Large intestine (tissue), 12 donors: ENCODE data around the gene ZNF717. TPM values are rescaled to one million over a fixed set of nuclear protein-coding genes. Genes with fewer than 3 reads are reported as not detected.
"Not testable (repeated sequence)": the region's sequence is repeated elsewhere in the genome, so short reads cannot be mapped to it uniquely, and the experiment has no call there.

Experiments used
- DNase-seq, 2 donors: peaks; one replicate each; pipeline versions ENCODE4 v3.0.0 to v3.0.0-alpha.2; 2013
- H3K27ac ChIP-seq: one replicate; pipeline ENCODE4 v1.5.1; 2013; ENCODE audit warnings: low read length
- H3K27me3 ChIP-seq: 2 replicates; pipeline ENCODE4 v1.6.1; 2013; ENCODE audit warnings: low read length; ENCODE audit not compliant: control insufficient read depth, insufficient read depth
- H3K36me3 ChIP-seq: 2 replicates; pipeline ENCODE4 v1.6.1; 2013; ENCODE audit warnings: low read length; ENCODE audit not compliant: control insufficient read depth, insufficient read depth
- H3K4me1 ChIP-seq: one replicate; pipeline ENCODE4 v1.6.1; 2013; ENCODE audit warnings: low read length; ENCODE audit not compliant: control insufficient read depth, insufficient read depth
- H3K4me3 ChIP-seq: one replicate; pipeline ENCODE4 v1.5.1; 2013; ENCODE audit warnings: low read length
- H3K9me3 ChIP-seq: one replicate; pipeline ENCODE4 v1.6.1; 2013; ENCODE audit warnings: mild to moderate bottlenecking, low read depth, low read length, moderate library complexity; ENCODE audit not compliant: control insufficient read depth
- WGBS: methylation state at CpG from one replicate; pipeline ENCODE4 v1.1.5; 2013; ENCODE audit warnings: low lambda C conversion rate; ENCODE audit not compliant: insufficient coverage; 5-methylcytosine and 5-hydroxymethylcytosine counted together
- long read RNA-seq, 11 donors: transcript quantifications; one replicate each; lab custom pipeline, GENCODE V29; 2026
- polyA plus RNA-seq: library from polyadenylated mRNA; unstranded; fragments of 120-200 nt; gene quantifications from one replicate; pipeline ENCODE4 v1.2.1, GENCODE V29; 2013

Gene ZNF717
- polyA plus RNA-seq, result 13.8 TPM
- long read RNA-seq, donor 1, partial matches to known transcripts, result 0 of 2 reads
- long read RNA-seq, donor 1, other reads (novel, unspliced or antisense), result 0 of 2 reads
- long read RNA-seq, donor 2, partial matches to known transcripts, result 0 of 3 reads
- long read RNA-seq, donor 2, other reads (novel, unspliced or antisense), result 0 of 3 reads
- long read RNA-seq, donor 3, result 0 reads
- long read RNA-seq, donor 4, partial matches to known transcripts, result 0 of 1 reads
- long read RNA-seq, donor 4, other reads (novel, unspliced or antisense), result 0 of 1 reads
- long read RNA-seq, donor 5, partial matches to known transcripts, result 5 of 5 reads
- long read RNA-seq, donor 5, other reads (novel, unspliced or antisense), result 0 of 5 reads
- long read RNA-seq, donor 6, partial matches to known transcripts, result 0 of 1 reads
- long read RNA-seq, donor 6, other reads (novel, unspliced or antisense), result 0 of 1 reads
- long read RNA-seq, donor 7, partial matches to known transcripts, result 0 of 1 reads
- long read RNA-seq, donor 7, other reads (novel, unspliced or antisense), result 0 of 1 reads
- long read RNA-seq, donor 8, partial matches to known transcripts, result 16 of 17 reads
- long read RNA-seq, donor 8, other reads (novel, unspliced or antisense), result 0 of 17 reads
- long read RNA-seq, donor 9, partial matches to known transcripts, result 7 of 8 reads
- long read RNA-seq, donor 9, other reads (novel, unspliced or antisense), result 0 of 8 reads
- long read RNA-seq, donor 10, partial matches to known transcripts, result 0 of 1 reads
- long read RNA-seq, donor 10, other reads (novel, unspliced or antisense), result 0 of 1 reads
- long read RNA-seq, donor 11, partial matches to known transcripts, result 10 of 10 reads
- long read RNA-seq, donor 11, other reads (novel, unspliced or antisense), result 0 of 10 reads

DNA sequence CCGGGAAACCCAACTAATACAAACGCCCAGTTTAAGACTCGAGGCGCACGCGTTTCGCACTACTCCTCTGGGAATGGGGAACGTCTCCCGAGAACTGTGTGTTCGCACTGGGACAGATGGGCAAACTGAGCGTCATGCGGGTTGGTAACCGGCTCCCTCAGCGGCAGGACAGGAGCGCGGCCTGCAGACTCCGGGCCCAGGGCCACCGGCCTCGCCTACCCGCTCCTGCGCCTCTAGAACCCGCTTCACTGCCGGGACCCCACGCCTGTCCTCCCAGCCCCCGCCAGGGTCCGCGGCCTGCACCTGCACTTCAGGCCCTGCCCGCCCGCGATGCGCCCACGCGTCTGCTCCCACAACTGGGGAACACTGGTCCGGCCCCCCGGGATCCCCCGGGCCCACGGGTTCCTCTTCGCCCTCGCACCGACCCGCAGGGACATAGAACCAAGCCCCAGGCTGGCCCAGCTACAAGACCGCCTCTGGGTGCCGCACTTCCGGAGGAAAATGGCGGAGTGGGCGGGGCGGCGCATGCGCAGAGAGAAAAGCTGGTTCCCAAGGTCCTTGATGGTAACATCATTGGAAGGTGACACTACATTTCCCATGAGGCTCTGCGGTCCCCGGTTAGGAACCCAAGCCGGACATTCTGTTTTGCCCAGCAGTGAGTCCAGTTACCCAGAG, at the start of gene ZNF717:
Gene ZNF717, minus strand, starts transcription at position 469 of the 675 bp plus-strand sequence. CDS start 2,187 bp downstream, outside the sequence.
- no CpG with 5 or more reads among the region's 52 CpGs for WGBS
- H3K4me1 ChIP-seq, H3K27me3 ChIP-seq, H3K9me3 ChIP-seq: not testable (repeated sequence)
- Histone ChIP-seq H3K36me3 (peaks cover 16% of the 10 kb centered on the region), H3K27ac (peak within 1 kb of the TSS; percentile 78), H3K4me3 (peak within 1 kb of the TSS; percentile 72)
- DNase-seq, result peak; percentile 90 to 94

DNA sequence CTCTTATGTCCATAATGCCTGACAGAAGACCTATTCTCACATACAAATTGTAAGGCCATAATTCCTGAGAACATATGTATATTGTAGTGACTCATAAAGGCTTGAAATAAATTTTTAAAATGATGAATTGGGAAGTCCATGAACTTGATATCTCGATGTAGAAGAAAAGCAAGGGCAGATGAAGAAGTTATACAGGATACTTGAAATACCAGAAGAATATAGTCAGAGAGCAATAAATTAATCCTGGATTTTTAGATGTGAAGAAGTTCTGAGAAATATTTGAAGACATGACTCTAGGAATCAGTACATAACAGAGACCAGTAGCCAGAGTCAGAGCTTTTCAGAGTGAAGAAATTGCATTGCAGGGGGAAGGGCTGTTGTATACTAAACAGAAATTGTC, 45.7 kb upstream of the ZNF717 start:
- DNase-seq, H3K36me3 ChIP-seq, H3K4me3 ChIP-seq, H3K27ac ChIP-seq, H3K27me3 ChIP-seq, H3K9me3 ChIP-seq, H3K4me1 ChIP-seq: not testable (repeated sequence)
- WGBS, result 100% methylated on average over 1 of the region's 1 CpG

GRCh38 chr3:75818019-75818418, 32.7 kb upstream of the ZNF717 start:
- H3K4me3 ChIP-seq, H3K4me1 ChIP-seq, DNase-seq, H3K36me3 ChIP-seq, H3K27ac ChIP-seq, H3K27me3 ChIP-seq, H3K9me3 ChIP-seq: not testable (repeated sequence)
- 83% methylated on average over 1 of the region's 1 CpG for WGBS

- H3K27ac ChIP-seq, H3K9me3 ChIP-seq, H3K27me3 ChIP-seq, H3K36me3 ChIP-seq, H3K4me1 ChIP-seq, H3K4me3 ChIP-seq, DNase-seq: not testable (repeated sequence)
- no CpG with 5 or more reads among the region's 9 CpGs for WGBS
Observed at GRCh38 chr3:75816287-75817180, 31.2 kb upstream of the ZNF717 start.

GRCh38 chr3:75814797-75815196, 29.4 kb upstream of the ZNF717 start:
- no peaks in the 10 kb centered on the region for H3K4me1 ChIP-seq
- WGBS, result 44% methylated on average over 3 of the region's 3 CpGs

DNA sequence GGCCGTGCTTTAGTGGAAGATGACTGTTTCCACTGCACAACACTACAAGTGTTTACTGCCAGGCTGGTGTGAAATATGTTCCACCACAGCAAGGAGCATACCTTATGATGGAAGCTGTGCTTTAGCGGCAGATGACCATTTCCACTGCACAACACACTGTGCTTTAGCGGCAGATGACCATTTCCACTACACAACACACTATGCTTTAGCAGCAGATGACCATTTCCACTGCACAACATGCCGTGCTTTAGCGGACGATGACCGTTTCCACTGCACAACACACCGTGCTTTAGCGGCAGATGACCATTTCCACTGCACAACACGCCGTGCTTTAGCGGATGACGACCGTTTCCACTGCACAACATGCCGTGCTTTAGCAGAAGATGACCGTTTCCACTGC, 2.8 kb downstream of the ZNF717 start:
- no peaks in the 10 kb centered on the region for H3K27me3 ChIP-seq
- no peak overlapping the region for H3K27ac ChIP-seq
- H3K9me3 ChIP-seq, result peaks cover 3% of the 10 kb centered on the region
- WGBS, result no CpG with 5 or more reads among the region's 16 CpGs
- peaks cover 31% of the 10 kb centered on the region for H3K36me3 ChIP-seq
- no peak for DNase-seq
- H3K4me3 ChIP-seq, result no peak overlapping the region
- H3K4me1 ChIP-seq, result peaks cover 3% of the 10 kb centered on the region

More at GRCh38 chr3:75814797-75815196, 29.4 kb upstream of the ZNF717 start:
- H3K4me3 ChIP-seq, result no peak overlapping the region
- no peaks in the 10 kb centered on the region for H3K27me3 ChIP-seq
- H3K27ac ChIP-seq, result no peak overlapping the region
- H3K36me3 ChIP-seq, result no peaks in the 10 kb centered on the region
- no peak for DNase-seq
- H3K9me3 ChIP-seq, result no peaks in the 10 kb centered on the region

GRCh38 chr3:75781079-75781745, 4.1 kb downstream of the ZNF717 start:
- H3K36me3 ChIP-seq, result peaks cover 31% of the 10 kb centered on the region
- no CpG with 5 or more reads among the region's 7 CpGs for WGBS
- H3K9me3 ChIP-seq, result peaks cover 10% of the 10 kb centered on the region

GRCh38 chr3:75777742-75778141, 7.6 kb downstream of the ZNF717 start:
- not testable (repeated sequence) for H3K27me3 ChIP-seq, H3K27ac ChIP-seq, H3K4me3 ChIP-seq, H3K4me1 ChIP-seq, DNase-seq
- WGBS, result 100% methylated on average over 4 of the region's 11 CpGs
- Histone ChIP-seq H3K36me3 (peaks cover 36% of the 10 kb centered on the region), H3K9me3 (peaks cover 19% of the 10 kb centered on the region)

More at GRCh38 chr3:75781079-75781745, 4.1 kb downstream of the ZNF717 start:
- no peak overlapping the region for H3K4me3 ChIP-seq
- H3K27me3 ChIP-seq, result no peaks in the 10 kb centered on the region
- no peak for DNase-seq
- no peak overlapping the region for H3K27ac ChIP-seq
- peaks cover 3% of the 10 kb centered on the region for H3K4me1 ChIP-seq

DNA sequence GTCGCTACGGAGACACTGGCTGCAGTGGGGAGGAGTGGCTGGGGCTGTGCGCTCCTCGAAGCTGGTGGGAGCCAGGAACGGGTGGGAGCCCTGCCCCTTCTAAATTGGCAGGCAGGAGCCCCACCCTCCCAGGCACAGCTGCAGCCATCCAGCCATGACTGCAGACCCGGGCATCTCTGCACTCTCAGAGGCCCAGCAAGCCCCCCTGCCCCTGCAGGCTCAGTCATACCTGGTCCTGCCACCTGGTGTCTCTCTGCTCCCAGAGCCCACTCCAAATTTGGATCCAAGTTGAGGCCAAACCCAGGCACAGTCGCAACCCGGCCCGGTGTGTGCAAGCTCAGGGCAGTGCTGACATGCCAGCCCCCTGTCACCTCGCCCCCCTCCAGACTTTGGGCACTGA, 13.7 kb downstream of the ZNF717 start:
- H3K4me3 ChIP-seq, DNase-seq, H3K27me3 ChIP-seq, H3K27ac ChIP-seq, H3K4me1 ChIP-seq: not testable (repeated sequence)
- H3K9me3 ChIP-seq, result peaks cover 44% of the 10 kb centered on the region
- WGBS, result no CpG with 5 or more reads among the region's 10 CpGs
- H3K36me3 ChIP-seq, result peaks cover 36% of the 10 kb centered on the region
